Smooth muscle cell of the brain vasculature (primary cell): Measurements from ENCODE around the gene UBASH3B.
"Not testable (repeated sequence)": the region's sequence is repeated elsewhere in the genome, so short reads cannot be mapped to it uniquely, and the experiment has no call there.

ENCODE experiments used
- DNase-seq: peaks from one replicate; pipeline ENCODE4 v3.0.0-alpha.2; 2012; ENCODE audit warnings: low read depth, low spot score

UBASH3B gene

GRCh38 chr11:122811721-122812120, 156.2 kb downstream of the UBASH3B start:
- DNase-seq = no peak

GRCh38 chr11:122812638-122813037, 157.1 kb downstream of the UBASH3B start:
- no peak for DNase-seq

GRCh38 chr11:122813176-122813893, 157.8 kb downstream of the UBASH3B start:
- no peak for DNase-seq

DNA sequence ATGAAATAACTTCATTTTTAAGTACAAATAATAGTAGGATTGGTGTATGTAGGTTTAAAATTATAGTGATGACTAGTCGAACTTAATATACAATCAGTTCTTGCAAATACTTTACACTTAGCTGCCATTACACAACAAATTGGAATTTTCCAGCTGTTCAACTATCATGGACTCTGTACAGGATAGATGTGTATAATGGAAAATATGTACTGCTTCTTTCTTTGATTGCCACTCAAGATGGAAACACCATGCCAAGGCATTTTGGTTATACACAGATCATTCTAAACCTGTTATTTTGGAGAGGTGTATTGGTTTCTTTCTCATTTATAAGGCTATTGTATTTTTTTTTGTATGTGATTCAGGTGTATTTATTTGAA, 158.4 kb downstream of the UBASH3B start:
- DNase-seq = no peak

DNA sequence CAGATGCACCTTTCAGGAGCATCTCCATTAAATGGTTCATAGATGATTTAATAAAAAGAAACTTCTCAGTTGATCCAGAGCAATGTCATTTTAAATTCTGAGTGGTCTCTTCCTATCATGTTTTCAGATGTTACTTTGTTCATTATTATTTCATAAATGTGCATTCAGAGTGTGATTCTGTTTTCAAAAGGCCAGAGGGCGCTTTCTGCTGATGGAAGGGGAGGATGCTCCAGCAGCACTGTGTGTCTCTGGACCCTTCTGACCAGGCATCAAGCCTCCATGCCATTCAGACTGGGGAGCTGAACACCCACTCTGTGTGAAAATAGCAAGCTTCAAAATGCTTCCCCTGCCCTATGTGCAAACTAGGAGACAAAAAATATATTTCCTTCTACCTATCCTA, 158.9 kb downstream of the UBASH3B start:
- DNase-seq = no peak

GRCh38 chr11:122815900-122816299, 160.4 kb downstream of the UBASH3B start:
- no peak for DNase-seq

GRCh38 chr11:122816761-122817520, 161.4 kb downstream of the UBASH3B start:
- no peak for DNase-seq

DNA sequence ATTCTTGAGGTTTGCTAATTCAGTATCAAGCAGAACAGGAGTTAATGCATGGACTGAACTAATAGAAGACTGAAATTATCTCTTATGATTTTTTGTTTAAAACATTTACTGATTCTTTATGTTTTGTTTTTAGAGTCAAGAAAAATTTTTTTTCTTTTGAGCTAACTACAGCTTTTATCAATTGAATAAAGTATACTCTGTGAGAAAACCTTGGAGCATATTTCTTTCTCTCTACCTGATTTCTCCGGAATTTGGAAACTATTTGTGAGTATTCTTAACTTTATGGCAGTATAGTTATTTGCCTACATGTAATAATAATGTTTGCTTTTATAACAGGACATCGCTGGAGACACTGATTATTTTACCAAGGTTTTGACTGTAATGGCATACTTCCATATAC, 164.6 kb downstream of the UBASH3B start:
- no peak for DNase-seq

- DNase-seq = no peak
Observed at GRCh38 chr11:122821169-122821568, 165.6 kb downstream of the UBASH3B start.

- DNase-seq = no peak
Observed at GRCh38 chr11:122822241-122822640, 166.7 kb downstream of the UBASH3B start.

DNA sequence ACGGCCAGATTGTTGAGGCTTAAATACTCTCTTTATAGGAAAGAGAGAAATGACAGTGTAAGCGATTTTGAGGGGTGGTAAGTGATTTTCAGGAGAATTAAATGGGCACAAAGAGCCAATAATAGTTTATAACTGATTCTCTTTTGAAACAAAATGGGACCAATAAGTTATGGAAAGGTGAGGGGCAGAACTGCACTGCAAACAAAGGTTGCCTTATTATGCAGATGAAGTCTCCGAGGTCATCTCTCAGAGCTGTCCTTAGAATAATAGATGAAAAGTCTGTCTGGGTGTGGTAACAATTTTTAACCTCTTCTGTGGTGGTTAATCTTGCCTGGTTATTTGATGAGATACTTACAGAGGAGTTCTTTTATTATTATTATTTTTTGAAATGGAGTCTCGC, 168.0 kb downstream of the UBASH3B start:
- DNase-seq = no peak

GRCh38 chr11:122829371-122829770, 173.8 kb downstream of the UBASH3B start:
- DNase-seq = not testable (repeated sequence)

DNA sequence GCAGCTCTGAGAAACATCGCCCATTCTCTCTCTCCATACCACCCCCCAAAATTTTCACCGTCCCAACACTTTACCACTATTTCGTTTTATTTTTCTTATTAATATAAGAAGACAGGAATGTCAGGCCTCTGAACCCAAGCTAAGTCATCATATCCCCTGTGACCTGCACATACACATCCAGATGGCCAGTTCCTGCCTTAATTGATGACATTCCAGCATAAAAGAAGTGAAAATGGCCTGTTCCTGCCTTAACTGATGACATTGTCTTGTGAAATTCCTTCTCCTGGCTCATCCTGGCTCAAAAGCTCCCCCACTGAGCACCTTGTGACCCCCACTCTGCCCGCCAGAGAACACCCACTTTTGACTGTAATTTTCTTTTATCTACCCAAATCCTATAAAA, 176.8 kb downstream of the UBASH3B start:
- DNase-seq = not testable (repeated sequence)

DNA sequence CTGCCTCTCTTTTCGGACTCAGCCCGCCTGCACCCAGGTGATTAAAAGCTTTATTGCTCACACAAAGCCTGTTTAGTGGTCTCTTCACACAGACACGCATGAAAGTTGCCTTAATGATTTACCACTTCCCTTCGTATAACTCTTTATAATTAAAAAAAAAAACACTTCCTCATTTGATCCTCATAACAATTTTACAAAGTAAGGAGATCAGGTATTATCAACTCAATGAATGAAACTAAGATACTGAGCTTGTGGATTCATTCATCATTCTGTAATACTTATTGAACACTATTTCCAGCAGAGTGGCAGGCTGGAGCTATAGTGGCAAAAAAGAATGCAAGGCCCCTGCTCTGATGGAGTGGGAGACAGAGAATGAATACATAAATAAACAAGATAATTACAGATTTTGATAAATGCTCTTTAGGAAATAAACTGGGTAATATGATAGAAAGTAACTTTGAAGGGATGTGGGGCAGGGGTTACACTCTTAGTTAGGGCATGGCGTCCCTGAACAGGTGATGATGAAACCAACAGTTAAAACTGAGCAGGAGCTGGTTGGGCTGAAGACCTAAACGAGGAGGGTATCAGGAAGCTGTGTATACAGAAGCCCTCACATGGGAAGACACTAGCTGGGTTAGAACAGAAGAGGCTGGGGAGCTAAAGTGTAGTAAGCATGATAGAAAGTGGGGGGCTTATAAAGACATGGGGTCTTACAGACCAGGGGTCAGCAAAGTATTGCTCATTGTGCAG, 177.4 kb downstream of the UBASH3B start:
- no peak for DNase-seq

DNA sequence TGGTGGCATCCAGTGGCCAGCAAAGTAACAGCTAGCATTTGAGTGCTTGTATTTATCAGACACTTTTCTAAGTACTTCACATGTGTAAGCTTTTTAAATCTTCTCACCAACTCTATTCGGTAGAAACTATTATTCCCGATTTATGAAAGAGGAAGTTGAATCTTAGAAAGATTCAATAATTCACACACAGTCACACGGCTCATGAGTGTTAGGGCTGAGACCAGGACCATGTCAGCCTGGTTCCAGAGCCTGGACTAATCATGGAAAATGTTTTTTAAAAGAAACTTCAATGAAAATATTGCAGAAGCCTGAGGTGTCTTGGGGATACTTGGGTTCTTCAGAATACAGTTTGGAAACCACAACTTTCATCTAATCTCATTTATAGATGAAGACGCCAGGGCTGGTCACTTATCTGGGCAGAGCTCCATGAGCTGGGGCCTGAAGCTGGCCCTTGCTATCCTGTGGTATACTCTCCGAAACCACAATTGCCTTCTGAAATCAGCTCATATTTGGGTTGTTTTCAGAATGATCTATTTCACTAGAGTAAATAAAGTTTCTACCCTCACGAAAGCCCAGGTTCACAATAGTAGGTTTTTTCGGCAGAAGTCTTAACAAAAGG, 178.4 kb downstream of the UBASH3B start:
- DNase-seq = no peak

GRCh38 chr11:122836916-122837315, 181.4 kb downstream of the UBASH3B start:
- DNase-seq = no peak

DNA sequence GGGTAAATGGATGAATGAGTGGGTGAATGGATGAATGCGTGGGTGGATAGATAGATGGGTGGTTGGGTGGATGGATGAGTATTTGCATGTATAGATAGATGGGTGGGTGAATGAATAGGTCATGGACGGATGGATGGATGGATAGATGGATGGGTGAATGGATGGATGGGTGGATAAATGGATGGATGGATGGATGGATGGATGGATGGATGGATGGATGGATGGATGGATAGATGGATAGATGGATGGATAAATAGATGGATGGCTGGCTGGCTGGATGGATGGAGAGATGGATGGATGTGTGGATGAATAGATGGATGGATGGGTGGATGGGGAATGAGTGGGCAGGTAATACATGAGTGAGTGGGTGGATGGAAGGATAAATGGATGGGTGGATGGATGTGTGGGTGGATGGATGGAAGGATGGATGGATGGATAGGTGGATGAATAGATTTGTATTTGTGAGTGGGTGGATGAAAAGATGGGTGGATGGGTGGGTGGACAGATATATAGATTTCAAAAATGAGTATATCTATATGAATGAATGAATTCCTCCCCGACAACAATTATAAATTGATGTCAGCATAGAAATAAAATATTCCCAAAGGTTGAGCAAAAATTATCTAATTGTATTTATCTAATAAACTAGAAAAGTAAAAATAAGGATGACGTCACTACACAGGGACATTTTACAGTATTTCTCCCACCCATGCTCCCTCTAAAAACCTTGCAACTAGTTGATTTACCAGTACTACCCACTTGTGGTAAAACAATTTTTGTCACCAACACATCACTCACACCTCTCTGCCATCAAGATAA, 182.2 kb downstream of the UBASH3B start:
- no peak for DNase-seq

GRCh38 chr11:122843281-122844141, 188.0 kb downstream of the UBASH3B start:
- DNase-seq = no peak

- DNase-seq = no peak
Observed at GRCh38 chr11:122847466-122847865, 191.9 kb downstream of the UBASH3B start.

DNA sequence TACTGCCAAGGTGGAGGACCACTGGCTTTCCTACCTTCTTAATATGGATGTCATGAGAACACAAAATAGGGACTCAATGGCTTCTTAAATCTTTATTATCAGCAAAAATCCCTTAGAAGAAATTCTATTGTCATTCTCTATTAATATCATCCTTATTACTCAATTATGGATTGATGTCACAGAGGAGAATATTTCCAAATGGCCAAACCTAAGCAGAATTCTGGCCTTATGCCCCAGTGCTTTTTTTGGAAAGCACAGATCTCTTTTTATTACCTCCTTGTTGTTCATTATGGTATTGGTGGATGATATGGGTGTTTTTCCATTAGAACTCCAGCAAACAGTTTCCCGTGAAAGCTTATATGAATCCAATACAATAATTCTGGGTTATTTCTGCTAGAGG, 192.7 kb downstream of the UBASH3B start:
- no peak for DNase-seq
